GM18861 (cell line): ENCODE measurements around the gene DCAKD.

ENCODE experiments used
- ATAC-seq: cut with Tn5 transposase; IDR thresholded peaks from one replicate; pipeline ENCODE4 v1.9.1; 2021; ENCODE audit not compliant: unreplicated experiment

DCAKD gene

GRCh38 chr17:44977065-44977464 lies 74.4 kb downstream of the DCAKD start:
- ATAC-seq = no peak

- no peak for ATAC-seq
These were observed 75.2 kb downstream of the DCAKD start for GRCh38 chr17:44976206-44976605.
